Measurements from ENCODE around the gene CFAP58.
A peak's percentile ranks its signal among the peaks of the same experiment; 100 is the strongest.

CFAP58 gene

DNA sequence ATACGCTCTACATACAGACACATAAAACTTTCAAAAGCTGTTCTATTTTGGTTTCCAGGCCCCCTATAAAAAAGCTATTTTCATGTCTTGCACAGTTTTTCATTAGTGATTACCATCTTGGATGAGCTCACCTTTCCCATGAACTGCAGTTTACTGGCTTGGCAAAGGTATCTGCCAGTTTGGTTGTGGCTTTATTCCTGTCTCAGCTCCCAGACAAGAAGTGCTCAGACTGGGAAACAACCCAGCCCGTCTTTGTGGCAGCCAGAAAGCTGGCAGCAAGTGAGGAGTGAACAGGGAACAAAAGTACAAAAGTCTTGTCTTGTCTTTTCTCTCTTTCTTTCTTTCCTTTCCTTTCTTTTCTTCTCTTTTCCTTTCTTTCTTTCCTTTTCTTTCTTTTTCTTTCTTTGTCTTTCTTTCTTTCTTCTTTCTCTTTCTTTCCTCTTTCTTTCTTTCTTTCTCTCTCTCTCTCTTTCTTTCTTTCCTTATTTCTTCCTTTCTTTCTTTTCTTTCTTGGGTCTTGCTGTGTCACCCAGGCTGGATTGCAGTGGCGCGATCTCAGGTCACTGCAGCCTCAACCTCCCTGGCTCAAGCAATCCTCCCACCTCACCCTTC, 138.8 kb downstream of the CFAP58 start:
- no peak for DNase-seq

DNA sequence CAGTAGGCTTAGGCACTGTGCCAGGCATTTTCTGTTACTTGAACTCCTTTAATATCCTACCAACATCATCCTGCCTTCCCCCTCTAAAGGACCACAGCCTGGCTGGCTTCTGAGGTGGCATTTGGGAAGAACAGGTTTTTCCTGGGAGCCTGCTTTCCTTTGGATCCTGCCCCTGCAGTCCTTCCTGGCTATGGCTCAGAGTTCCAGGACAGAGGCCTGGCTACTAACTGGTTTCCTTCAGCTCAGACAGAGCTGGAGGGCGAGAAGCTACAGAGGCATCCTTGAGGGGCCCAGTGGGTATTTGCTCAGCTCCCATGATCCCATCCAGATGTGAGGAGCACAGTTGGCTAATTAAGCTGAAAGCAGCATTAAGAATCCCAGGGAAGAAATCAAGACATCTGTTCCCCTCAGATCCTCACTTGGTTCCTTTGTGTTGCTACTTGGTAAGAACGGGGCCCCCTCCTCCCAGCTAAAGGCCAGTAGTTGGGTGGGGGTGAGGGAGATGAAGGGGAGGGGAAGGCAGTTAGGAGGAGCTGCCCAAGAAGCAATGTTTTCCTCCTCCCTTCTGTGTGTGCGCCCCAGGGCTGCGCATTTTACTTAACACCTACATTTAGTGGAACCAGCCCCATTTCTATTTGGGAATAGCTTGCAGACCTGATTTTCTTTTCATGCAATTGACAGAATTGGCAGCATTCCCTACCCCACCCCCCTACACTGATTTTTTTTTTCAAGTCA, 144.9 kb downstream of the CFAP58 start:
- DNase-seq, result peak in 1 of 2 experiments; percentile 15

DNA sequence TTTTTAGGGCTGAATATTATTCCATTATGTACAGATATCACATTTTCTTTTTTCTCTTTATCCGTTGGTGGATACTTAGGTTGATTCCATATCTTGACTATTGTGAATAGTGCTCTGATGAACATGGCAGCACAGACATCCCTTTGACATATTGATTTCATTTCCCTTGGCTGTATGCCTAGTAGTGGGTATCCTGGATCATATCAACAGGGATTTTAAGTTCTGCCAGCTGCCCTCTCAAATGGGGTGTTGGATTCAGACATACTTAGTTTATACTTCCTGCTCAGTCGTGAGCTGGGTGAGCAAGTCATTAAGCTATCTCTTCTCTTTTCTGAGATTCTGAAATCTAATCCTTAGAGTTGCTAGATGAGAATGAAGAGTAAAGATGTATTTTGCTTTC, 147.8 kb downstream of the CFAP58 start:
- no peak for DNase-seq

DNA sequence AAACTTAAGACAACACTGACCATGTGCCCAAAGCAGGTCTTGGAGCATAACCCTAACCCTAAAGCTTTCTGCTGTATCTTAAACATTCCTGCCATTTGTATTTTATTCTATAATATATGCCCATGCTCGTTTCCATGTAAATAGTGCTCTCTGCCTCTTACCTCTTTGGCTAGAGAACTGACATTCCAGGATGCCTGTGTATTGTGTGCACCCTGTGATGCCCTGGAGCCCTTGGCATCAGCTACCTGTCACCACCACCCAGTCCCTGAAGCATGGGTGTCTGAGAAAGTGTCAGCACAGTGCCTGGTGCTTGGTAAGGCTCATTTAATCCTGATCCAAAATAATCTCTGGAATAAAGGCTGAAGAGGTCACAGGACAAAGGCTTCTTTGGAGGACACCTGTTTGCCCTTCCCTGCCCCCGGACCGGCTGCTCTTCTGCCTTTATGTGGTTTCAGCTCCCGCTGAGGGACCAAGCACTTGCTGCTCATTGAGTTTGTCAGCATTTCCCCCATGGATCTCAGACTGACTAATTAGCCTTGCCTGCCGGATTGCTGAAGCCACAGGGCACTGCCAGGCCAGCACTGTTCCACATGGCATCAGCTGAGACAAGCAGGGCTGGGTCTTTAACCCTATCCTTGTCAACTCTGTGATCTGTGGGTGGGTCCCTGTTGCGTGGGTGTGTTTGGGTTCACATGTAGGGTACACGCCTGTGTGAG, 148.4 kb downstream of the CFAP58 start:
- DNase-seq, result no peak

DNA sequence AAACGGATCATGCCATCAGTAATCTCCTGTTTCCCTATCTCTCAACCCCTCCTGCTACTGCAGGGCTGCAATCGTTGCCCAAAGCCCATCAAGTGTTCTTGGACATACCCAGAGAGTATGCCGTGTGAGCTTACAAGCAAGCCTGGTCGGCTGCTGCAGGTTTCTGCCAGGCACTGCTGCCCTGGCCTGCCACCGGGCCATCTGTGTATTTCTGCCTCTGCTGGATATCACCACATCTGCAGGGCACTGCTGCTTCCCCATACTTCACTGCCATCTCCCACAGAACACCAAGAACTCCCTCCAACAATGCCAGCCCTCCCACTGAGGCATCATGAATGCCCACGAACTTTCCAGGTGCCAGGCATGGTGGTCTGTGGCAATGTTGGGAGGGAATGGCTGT, 149.3 kb downstream of the CFAP58 start:
- DNase-seq, result no peak

All from NCI-H524 (cell line).